Hepatocyte (in vitro differentiated cells): ENCODE data around the gene MAGI2. TPM values are rescaled to one million over a fixed set of nuclear protein-coding genes. Genes with fewer than 3 reads are reported as not detected.
A peak's percentile ranks its signal among the peaks of the same experiment; 100 is the strongest.

ENCODE experiments used
- DNase-seq: peaks from one replicate; pipeline ENCODE4 v3.0.0-alpha.2; 2016; ENCODE audit warnings: low spot score
- H2AFZ ChIP-seq: fragments of 200-600 bp; sonication (generic); 2 replicates; pipeline ENCODE4 v1.6.0; 2016; ENCODE audit warnings: antibody characterized with exemption, mild to moderate bottlenecking
- H3K27ac ChIP-seq: fragments of 200-600 bp; sonication (generic); 2 replicates; pipeline ENCODE4 v1.5.1; 2016; ENCODE audit warnings: mild to moderate bottlenecking
- H3K27me3 ChIP-seq: fragments of 200-600 bp; sonication (generic); 2 replicates; pipeline ENCODE4 v1.6.1; 2016
- H3K36me3 ChIP-seq: fragments of 200-600 bp; sonication (generic); replicated peaks from 2 replicates; pipeline ENCODE4 v1.5.1; 2016; ENCODE audit warnings: low read depth; ENCODE audit not compliant: insufficient read depth
- H3K4me1 ChIP-seq: fragments of 200-600 bp; sonication (generic); 2 replicates; pipeline ENCODE4 v1.5.1; 2016; ENCODE audit warnings: mild to moderate bottlenecking, moderate library complexity; ENCODE audit not compliant: insufficient read depth
- H3K4me2 ChIP-seq: fragments of 200-600 bp; sonication (generic); 2 replicates; pipeline ENCODE4 v1.6.0; 2016
- H3K4me3 ChIP-seq: fragments of 200-600 bp; sonication (generic); 2 replicates; pipeline ENCODE4 v1.5.1; 2016; ENCODE audit warnings: mild to moderate bottlenecking
- H3K79me2 ChIP-seq: fragments of 200-600 bp; sonication (generic); 2 replicates; pipeline ENCODE4 v1.6.0; 2017; ENCODE audit warnings: mild to moderate bottlenecking
- H3K9me2 ChIP-seq: fragments of 200-600 bp; sonication (generic); replicated peaks from 2 replicates; pipeline ENCODE4 v1.6.0; 2017; ENCODE audit warnings: mild to moderate bottlenecking; ENCODE audit not compliant: insufficient read depth
- H3K9me3 ChIP-seq: fragments of 200-600 bp; sonication (generic); 2 replicates; pipeline ENCODE4 v1.5.1; 2016; ENCODE audit warnings: low read depth, mild to moderate bottlenecking
- H4K20me1 ChIP-seq: fragments of 200-600 bp; sonication (generic); 2 replicates; pipeline ENCODE4 v1.6.0; 2016; ENCODE audit warnings: mild to moderate bottlenecking; ENCODE audit not compliant: insufficient read depth, poor library complexity, severe bottlenecking
- EZH2 ChIP-seq: fragments of 200-600 bp; sonication (generic); IDR thresholded peaks from 2 replicates; pipeline ENCODE4 v1.6.1; 2016; ENCODE audit warnings: antibody characterized with exemption, mild to moderate bottlenecking, borderline replicate concordance
- EZH2phosphoT487 ChIP-seq: fragments of 200-600 bp; sonication (generic); IDR thresholded peaks from one replicate; pipeline ENCODE4 v1.6.1; 2018; ENCODE audit warnings: antibody characterized with exemption, mild to moderate bottlenecking, low read depth, moderate library complexity; ENCODE audit not compliant: unreplicated experiment, severe bottlenecking
- WGBS: methylation state at CpG from one replicate; pipeline ENCODE4 v1.1.6; 2016; ENCODE audit warnings: low lambda C conversion rate; ENCODE audit errors: missing lambda C conversion rate; 5-methylcytosine and 5-hydroxymethylcytosine counted together
- polyA plus RNA-seq: library from polyadenylated mRNA; unstranded; fragments of >200 nt; fragmentation: Nextera tagmentation; extraction: Ambion mirVana; gene quantifications from 2 replicates; pipeline ENCODE4 v1.2.1, GENCODE V29; 2016
- total RNA-seq: library from RNA; depleted of rRNA; stranded (reverse); fragments of >200 nt; gene quantifications from 2 replicates; pipeline ENCODE4 v1.2.3, GENCODE V29; 2014
- TF ChIP-seq, protein P1 (sequence below): fragments of 200-600 bp; sonication (generic); IDR thresholded peaks from 2 replicates; pipeline ENCODE4 v1.5.1; 2016; ENCODE audit warnings: antibody characterized with exemption, mild to moderate bottlenecking; ENCODE audit not compliant: poor library complexity

Gene MAGI2
- total and polyA plus RNA-seq, 2 experiments from 2014 or later, result 3.1 to 6.7 TPM

DNA sequence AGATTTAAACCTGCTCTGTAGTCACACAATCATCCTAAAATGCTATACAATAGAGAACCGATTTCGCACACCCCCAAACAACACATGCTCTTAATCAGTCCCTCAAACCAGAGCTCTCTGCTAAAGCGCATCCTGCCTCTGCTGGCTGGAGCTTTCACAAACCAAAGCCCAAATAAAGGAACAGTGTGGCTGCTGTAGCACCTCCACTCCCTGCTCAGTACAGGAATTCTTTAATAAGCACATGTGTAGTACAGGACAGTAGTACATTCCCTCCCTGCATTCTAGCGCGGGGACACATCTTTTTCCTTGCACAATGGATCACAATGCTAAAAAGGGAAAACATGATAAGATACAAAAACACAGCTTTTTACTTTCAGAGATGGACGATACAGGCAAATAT lies 684.6 kb downstream of the MAGI2 start:
- H3K27ac ChIP-seq, result no peak overlapping the region
- H3K9me3 ChIP-seq, result no peaks in the 10 kb centered on the region
- H3K27me3 ChIP-seq, result peaks cover 28% of the 10 kb centered on the region
- TF ChIP-seq EZH2phosphoT487 (no peak), EZH2 (no peak)
- TF ChIP-seq, protein P1, sequence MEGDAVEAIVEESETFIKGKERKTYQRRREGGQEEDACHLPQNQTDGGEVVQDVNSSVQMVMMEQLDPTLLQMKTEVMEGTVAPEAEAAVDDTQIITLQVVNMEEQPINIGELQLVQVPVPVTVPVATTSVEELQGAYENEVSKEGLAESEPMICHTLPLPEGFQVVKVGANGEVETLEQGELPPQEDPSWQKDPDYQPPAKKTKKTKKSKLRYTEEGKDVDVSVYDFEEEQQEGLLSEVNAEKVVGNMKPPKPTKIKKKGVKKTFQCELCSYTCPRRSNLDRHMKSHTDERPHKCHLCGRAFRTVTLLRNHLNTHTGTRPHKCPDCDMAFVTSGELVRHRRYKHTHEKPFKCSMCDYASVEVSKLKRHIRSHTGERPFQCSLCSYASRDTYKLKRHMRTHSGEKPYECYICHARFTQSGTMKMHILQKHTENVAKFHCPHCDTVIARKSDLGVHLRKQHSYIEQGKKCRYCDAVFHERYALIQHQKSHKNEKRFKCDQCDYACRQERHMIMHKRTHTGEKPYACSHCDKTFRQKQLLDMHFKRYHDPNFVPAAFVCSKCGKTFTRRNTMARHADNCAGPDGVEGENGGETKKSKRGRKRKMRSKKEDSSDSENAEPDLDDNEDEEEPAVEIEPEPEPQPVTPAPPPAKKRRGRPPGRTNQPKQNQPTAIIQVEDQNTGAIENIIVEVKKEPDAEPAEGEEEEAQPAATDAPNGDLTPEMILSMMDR, result no peak
- no peaks in the 10 kb centered on the region for H3K9me2 ChIP-seq
- peak overlapping the region; percentile 79 for H3K4me2 ChIP-seq
- H3K36me3 ChIP-seq, result no peaks in the 10 kb centered on the region
- H3K79me2 ChIP-seq, result no peaks in the 10 kb centered on the region
- WGBS, result 34% methylated on average over 6 of the region's 6 CpGs
- H2AFZ ChIP-seq, result peak overlapping the region; percentile 23
- H3K4me1 ChIP-seq, result peaks cover 7% of the 10 kb centered on the region
- peak; percentile 6 for DNase-seq
- no peaks in the 10 kb centered on the region for H4K20me1 ChIP-seq
- peak overlapping the region; percentile 17 for H3K4me3 ChIP-seq

DNA sequence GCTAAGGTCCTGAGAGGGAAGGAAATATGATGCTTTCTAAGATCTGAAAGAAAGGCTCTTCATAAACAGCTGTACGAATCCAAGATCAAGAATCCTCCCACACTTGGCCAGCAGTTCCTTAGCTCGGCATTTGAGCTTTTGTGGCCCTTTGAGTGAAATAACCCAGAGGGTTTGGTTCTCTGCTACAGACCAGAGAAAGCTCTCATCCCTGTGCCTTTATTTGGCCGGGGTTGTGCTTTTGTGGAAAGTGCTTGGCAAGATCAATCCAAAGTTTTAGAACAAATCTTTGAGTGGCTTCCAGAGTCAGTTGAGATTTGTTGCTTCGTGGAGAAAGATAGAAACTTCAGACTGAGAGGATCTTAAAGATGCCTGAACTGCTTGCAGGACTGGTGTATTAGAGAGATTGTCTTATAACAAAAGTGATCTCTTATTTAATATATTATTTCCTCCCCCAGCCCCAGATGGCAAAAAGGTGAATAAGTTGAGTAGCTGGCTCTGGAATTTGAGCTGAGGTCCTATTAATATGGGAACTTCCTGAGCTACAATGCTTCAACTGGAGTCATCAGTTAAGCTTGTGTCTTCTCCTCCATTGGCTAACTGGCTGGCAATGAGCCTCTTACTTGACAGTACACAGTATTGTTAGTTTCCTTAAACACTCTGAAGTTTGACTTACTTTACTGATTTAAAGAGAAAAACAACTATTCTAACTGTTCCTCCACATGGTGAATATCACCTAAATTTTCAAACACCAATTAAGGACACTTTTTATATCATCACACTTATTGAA lies 687.3 kb downstream of the MAGI2 start:
- DNase-seq, result no peak
- Histone ChIP-seq H3K4me1 (peaks cover 3% of the 10 kb centered on the region), H3K27me3 (peaks cover 19% of the 10 kb centered on the region), H3K4me2 (no peak overlapping the region), H3K79me2 (no peaks in the 10 kb centered on the region), H3K36me3 (no peaks in the 10 kb centered on the region), H2AFZ (no peak overlapping the region), H3K9me2 (no peaks in the 10 kb centered on the region), H3K27ac (no peak overlapping the region), H3K9me3 (no peaks in the 10 kb centered on the region), H3K4me3 (no peak overlapping the region), H4K20me1 (no peaks in the 10 kb centered on the region)
- WGBS, result 86% methylated on average over 4 of the region's 4 CpGs
- TF ChIP-seq, protein P1, result no peak
- TF ChIP-seq EZH2, result no peak

DNA sequence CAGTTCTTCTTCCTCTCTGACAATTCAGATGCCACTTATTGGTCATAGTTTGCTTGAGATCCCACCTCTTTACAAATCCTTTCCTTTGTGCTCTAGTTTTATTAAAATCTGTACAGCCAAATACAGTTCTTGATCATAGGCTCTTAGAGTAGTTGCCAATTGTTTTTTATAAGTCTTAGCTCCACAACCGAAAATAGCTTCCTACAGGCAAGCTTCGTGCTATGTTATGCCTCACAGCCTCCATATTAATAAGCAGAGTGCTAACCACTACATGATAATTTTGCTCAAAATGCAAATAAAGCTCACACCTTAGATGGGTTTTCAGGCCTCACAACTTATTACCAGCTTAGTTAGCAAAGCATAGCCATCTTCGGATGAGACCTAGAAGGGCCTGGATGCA lies 688.9 kb downstream of the MAGI2 start:
- Histone ChIP-seq H3K79me2 (no peaks in the 10 kb centered on the region), H3K4me3 (no peak overlapping the region), H3K27ac (no peak overlapping the region), H2AFZ (no peak overlapping the region), H3K9me2 (no peaks in the 10 kb centered on the region), H3K9me3 (no peaks in the 10 kb centered on the region), H3K4me2 (no peak overlapping the region), H4K20me1 (no peaks in the 10 kb centered on the region), H3K36me3 (no peaks in the 10 kb centered on the region), H3K27me3 (peaks cover 13% of the 10 kb centered on the region), H3K4me1 (no peaks in the 10 kb centered on the region)
- no peak for TF ChIP-seq EZH2phosphoT487
- TF ChIP-seq EZH2, result no peak
- TF ChIP-seq, protein P1, result no peak
- 96% methylated on average over 3 of the region's 3 CpGs for WGBS
- DNase-seq, result no peak
